MV-4-11 (cell line): ENCODE measurements around the gene CAV2.

Source experiments
- DNase-seq: peaks from one replicate; lab custom pipeline; 2025; lab: John Stamatoyannopoulos, UW

Gene CAV2

DNA sequence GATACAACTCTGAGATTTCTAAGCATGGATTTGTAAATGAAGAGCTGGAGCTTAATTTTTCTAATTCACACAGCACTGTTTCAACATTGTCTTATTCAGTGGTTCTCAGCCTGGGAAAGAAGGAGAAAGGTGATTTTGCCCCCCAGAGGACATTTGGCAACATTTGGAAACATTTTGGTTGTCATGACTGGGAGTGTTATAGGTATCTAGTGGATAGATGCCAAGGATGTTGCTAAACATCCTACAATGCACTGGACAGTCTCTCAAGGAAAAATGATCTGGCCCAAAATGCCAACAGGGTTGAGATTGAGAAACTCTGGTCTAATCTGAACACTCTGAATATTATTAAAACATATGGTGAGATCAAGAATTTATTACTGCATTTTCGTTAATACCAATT, 3.8 kb upstream of the CAV2 start:
- DNase-seq, result no peak

DNA sequence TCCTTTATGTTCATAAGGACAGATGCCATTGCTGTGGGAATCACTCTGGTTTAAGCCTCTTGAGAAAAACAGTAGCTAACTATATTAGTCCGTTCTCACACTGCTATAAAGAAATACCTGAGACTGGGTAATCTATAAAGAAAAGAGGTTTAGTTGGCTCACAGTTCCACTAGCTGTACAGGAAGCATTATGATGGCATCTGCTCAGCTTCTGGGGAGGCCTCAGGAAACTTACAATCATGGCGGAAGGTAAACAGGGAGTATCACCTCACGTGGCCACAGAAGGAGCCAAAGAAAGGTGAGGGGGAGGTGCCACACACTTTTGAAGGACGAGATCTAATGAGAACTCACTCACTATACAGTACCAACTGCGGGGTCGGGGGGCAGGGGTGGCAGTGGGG, 2.9 kb upstream of the CAV2 start:
- no peak for DNase-seq

DNA sequence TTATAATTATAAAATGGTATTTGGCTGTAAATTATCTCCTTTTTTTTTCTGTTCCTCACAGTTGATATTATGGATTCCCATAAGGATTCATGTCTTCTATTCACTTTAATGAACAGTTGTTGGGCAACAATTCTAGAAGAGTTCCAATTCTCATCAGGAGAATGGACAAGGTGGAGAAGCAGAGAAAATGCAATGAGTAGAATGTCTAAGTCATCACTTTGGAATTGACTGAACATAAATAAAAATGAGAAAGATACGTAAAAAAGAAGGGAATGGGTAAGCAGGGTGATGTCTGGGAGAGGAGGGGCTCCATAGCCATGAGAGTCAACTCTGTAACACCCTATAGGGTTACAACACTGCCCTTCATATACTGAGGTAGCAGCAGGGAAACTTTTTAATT, 1.8 kb upstream of the CAV2 start:
- no peak for DNase-seq

DNA sequence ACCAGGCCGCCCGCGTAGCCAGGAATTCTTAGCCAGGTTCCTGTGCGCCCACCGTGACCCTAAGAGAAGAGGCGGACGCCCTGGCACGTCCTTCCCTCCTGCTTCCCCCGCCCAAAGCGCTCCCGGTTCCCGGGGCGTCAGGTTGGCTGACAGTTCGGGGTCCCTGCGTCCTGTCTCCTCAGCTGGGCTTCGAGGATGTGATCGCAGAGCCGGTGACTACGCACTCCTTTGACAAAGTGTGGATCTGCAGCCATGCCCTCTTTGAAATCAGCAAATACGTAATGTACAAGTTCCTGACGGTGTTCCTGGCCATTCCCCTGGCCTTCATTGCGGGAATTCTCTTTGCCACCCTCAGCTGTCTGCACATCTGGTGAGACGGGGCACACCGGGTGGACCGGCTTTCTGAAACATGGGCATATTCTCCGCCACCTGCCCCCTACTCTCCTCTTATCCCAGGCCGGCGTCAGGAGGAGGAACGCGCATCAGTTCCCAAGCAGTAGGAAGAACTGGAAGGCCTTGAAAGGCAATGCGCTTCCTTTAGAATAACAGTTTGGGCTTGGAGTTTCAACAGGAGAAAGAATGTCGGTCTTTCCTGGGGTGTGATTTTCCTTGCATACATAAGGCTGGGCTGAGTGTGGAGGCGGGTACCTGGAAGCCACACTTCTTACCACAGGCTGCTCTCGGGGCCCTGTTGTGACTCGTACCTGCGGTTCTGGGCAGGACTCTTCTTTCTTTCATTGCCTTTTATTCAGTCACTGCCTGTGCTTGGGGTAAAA, 728 bp downstream of the CAV2 start:
- no peak for DNase-seq

DNA sequence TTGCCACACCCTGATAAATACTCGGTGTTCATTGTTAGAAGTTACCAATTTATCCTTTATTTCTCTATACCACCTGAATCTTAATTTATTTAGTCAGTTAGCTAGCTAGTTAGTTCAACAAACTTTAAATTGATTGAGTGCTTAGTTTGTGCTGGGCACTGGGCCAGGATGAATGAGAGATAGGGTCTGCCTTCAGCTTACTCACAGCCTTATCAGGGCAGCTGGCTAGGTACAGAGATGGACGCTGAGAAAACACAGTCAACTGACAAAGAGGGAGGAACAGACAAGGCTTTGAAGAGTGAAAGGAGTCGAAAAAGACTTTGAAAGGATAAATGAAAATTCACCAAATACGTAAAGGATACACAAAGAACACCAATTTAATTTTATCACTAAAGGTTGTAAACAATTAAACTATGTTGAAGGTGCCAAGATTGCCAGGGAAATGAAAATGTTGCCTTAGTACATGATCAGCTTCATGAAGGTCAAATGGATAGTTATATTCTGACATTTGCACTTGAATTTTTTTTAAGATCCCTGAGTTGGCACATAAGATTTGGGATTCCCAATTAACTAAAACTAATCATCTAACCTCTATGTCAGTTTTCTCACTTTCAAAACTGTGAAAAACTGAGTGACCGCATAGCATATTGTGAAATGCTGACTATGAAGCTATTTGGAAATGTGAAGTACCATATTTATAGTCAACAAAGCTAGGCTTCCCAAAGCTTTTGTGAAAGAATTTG, 2.1 kb downstream of the CAV2 start:
- DNase-seq, result peak; percentile 2

DNA sequence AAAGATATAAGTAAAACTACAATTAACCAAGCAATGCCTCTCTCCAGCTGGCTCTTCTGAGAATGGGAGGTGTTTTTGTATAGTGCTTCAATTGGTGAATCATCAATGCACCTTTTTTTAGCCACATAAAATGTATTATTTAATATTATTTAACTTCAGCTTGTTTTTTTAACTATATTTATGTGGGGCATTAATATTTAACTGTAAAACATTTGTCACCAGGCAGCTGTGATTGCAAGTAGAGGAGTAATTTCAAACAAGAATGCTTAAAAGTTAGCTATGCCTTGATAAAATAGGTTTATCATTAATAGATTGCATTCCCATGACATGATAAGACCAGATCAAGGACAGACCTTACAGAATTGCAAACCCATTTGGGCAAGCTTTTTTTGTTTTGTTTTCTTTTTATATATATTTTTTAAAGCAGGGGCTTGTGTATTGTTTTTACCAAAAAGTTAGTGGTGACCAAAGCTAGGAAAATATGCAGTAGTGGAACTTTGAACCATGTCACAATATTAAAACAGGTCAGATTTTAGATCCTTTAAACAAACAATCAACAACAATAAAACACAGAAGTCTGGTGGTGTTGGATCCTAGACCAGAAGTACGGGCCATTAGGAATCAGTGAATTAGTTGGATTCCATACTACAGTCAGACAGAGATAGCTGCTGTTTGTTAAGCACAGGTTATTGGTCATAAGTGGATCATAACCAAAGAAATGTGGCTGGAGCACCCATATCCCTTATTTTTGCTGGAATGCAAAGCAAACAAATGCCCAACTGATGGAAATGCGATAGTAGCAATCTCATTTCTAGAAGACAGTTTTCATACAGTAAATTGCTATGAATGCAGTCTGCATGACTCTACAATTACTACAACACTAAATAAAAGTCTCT, 2.9 kb downstream of the CAV2 start:
- DNase-seq, result no peak

DNA sequence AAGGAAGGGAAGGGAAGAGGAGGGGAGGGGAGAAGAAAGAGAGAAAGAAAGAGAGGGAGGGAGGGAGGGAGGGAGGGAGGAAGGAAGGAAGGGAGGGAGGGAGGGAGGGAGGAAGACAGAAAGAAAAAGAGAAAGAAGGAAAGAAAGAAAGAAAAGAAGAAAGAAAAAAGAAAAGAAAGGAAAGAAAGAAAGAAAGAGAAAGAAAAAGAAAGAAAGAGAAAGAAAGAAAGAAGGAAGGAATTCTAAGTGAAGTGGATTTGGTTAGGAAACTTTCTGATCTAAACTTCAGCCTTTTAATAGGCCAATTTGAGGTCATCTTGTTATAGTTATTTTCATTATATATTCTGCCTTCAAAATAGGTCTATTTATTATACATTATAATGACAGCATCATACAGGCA, 4.3 kb downstream of the CAV2 start:
- DNase-seq, result no peak

DNA sequence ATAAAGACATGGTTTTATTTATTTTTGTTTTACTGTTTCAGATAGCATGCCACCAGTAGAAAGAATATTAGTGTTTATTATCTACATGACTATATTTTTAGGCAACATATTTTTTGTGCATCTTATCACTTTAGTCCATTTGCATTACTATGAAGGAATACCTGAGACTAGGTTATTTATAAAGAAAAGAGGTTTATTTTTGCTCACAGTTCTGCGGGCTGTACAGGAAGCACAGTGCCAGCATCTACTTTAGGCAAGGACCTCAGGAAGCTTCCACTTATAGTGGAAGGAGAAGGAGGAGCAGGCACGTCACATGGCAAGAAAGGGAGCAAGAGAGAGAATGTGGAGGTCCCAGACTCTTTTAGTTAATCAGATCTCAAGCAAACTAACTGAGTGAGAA, 5.7 kb downstream of the CAV2 start:
- no peak for DNase-seq

DNA sequence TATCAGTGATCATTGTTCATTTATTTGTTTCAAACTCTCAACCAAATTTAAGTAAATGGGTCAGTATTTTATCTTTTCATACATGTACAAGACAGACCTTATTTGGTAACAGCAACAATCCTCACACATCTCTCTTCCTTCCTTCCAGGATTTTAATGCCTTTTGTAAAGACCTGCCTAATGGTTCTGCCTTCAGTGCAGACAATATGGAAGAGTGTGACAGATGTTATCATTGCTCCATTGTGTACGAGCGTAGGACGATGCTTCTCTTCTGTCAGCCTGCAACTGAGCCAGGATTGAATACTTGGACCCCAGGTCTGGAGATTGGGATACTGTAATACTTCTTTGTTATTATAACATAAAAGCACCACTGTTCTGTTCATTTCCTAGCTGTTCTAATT, 6.3 kb downstream of the CAV2 start:
- no peak for DNase-seq

DNA sequence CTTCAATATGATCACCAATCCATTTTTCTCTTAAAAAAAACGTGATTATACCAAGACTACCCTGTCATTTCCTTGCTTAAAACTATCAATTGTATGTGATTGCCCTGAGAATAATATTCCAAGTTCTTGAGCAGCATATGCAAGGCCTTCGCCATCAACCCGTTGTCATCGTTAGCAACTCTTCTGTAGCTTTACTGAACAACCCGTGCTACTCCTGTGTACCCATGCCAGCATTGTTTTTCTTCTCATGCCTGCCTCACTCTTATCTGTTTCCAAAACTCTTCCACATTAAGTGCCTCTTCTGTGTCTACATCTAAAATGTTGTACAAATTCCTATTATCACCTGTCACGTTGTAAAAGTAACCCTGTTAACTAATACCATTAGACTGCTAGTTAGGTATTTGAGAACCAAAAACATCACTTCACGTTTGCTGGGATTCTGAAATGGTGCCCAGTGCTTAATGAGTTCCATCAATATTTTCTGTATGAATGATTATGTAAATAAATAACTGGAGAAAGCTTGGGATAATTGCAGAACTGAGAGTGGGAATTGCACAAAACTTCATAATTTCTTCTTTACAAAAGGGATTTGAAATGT, 10.5 kb downstream of the CAV2 start:
- DNase-seq, result no peak

DNA sequence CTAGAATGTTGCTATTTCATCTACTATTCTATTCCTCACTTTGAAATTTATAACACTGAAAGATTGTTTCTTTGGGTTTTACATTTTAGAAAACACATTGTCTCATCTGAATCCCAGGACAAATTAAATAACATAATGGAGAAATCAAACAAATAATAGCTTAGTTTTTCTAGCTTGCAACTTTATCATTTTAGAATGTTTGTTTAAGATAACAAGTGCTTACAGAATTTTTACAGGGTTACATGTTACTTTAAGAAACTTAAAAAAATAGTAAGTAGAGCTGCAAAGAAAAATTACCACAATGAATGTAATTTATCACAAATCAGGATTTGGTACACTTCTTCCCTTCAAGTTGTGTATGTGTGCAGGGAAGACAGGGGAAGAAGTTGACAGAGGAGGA, 11.3 kb downstream of the CAV2 start:
- DNase-seq, result no peak

DNA sequence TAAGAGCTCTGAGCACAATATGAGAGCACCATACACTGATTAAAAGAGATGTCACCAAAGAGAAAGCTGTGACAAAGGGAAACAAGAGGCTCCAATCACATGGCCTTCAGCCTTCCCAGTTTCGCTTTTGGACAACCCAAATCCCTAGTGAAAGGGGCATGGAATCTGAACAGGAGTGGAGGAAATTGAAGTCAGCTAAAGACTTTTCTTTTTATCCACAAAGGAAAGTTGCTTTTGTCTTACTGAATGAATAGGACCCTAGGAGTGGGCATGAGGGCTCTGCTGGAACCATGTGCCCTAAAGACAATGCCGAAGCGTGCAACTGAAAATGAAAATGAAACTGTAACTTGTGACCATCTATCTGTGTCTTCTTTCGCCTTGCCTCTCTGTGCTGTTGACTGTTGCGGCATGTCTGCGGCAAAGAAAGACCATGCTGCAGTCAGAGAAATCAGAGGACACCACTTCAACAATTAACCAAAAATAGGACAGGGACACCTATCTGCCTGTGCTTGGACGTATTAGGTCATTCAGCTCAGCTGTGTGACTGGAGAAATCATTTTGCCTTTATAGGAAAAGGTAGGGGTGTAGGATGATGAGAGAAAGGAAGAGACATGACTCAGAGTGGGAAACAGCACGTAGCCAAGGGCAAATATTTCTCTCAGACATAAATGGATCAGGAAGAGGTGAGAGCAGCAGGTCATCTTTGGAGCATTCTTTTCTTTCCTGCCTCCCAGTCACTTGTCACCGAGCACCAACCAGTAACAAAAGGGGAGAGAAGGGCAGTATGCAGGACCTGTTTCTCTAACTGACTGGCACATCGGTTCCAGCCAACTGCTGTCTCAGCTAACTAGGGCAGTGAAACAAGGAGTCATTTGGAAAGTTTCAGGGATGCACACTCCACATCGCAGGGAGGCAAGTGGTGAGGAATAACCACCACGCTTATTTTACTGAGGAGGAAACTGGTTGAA, 12.3 kb downstream of the CAV2 start:
- peak; percentile 13 for DNase-seq

DNA sequence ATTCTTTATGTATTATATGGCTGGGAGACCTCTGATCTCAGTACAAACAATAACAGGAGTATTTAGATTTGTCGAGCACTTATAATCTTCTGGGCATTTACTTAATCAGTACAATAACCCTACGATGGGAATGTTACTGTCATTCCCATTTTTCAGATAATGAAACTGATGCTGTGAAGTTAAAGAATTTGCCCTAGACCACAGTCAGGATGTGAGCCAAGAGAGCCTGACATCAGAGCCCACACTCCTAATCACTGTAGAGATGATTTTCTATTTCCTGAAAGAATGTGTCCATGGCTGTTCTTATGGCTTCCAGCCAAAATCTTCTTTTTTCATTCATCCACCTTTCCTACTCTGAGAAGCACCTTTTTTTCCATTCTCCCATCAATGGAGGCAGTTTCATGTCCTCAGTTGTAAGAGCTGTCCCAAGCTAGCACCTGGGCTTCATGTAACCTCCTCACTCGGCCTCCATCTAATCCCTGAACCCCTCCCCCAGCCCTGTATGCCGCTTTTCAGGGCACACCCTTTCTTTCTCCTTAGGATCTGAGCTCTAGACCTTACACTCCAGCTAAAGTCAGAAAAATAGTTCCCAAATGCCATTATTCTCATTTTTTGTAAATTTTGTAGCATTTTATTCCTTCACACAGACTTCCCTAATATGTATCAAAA, 13.1 kb downstream of the CAV2 start:
- no peak for DNase-seq

DNA sequence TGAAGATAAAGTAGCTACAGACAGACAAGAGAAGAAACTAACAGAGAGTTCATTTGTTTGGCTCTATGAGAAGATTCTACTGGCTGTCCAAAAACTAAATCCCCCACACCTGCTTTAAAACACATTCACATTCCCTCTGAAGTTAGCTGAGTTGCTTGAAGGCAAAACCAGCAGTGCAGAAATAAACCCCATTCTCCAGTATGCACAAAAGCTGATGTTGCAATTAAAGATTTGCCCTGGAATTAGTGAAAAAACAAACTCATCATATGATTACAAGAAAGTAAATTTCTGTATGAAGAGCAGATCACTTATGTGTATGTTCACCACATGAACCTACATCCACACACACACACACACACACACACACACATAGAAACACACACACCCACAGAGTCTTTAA, 16.0 kb downstream of the CAV2 start:
- no peak for DNase-seq

DNA sequence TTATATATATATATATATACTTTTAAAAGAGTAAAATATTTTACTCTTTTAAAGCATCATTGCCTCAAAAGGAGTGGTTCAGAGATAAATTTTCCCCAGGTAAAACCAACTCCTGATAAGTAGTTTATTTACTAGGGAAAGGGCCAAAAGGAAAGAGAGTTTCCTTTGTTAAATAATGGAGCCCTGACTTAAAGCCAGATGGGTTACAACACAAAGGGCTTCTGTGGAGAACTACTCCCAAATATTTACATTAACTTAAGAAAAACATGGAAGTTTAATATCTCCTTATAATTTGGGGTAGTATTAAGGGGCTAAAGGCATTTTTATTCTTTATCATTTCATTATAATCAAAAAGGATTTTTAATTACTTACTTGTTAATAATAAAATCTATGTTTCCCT, 16.8 kb downstream of the CAV2 start:
- DNase-seq, result no peak

DNA sequence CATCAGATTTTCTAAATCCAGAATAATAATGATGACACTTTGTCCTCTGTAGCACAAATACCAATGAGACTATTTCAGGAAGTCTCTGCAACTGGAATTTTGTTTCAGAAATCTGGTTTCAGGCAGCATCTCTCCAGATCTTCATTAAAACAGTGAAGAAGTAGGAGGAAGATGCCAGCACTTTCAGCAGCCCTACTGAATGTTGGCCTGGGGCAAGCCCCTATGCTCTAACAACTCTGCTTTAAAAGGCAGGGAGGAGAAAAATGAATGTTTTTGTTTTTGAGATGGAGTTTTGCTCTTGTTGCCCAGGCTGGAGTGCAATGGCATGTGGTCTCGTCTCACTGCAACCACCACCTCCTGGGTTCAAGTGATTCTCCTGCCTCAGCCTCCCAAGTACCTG, 18.1 kb downstream of the CAV2 start:
- no peak for DNase-seq

DNA sequence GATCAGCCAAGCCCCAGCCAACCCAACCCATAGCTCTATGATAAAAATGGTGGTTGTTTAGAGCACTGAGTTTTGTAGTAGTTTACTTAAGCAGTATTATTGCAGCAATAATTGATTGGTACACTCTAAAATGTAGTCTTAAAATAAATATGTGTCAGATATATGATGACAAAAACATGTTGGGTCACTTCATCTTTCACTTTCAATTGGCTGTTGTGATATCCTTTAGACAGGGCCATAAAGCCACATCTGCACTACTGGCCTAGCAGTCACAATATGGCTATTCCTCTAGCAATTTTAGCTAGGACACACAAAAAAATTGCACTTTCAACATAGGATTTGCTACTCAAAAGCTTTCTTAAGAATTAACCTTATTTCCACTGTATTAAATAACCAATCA, 19.4 kb downstream of the CAV2 start:
- no peak for DNase-seq

DNA sequence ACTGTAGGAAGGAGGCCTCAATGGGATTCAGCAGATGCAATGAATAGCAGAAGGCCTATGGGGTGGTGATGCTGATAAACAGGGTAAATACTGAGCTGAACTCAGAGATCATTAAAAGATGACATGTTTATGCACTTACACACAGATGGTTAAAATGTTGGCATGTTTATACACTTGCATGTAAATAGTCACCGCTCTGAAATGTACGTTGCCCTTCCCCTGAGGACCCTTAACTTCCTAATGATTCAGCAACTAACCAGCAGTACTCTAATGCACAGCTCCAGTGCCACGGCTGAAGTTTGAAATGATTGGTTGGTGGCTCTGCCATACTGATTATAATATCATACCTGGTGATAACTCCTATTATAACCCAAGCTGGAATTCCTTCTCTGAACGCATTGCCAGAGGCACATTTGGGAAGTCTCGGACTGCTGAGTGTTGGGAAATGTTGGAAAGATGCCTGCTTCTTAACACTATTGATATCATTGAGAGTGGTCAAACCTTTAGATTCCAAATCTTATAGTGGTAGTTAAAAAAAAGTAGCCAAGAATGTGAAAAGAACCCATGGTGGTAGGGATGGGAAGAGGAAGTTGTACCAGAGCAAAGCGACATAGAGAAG, 21.6 kb downstream of the CAV2 start:
- DNase-seq, result no peak

DNA sequence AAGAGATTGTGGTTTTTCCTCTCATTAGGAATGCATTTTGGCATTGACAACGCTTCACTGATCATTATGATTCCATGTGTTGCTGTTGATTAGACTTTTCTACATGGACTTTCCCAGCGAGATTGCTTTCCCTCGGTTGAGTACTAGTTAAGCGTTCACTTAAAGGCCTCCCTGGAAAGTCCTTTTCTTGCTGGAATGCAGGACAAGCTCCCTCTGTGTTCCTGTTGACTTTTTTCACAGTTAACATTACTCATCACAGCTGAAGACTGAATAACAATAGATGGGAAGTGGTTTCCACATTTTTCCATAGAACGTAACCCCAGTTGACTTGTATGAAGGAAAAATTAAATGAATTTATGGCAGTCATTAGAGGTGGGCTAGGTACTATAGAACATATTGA, 22.7 kb downstream of the CAV2 start:
- no peak for DNase-seq

DNA sequence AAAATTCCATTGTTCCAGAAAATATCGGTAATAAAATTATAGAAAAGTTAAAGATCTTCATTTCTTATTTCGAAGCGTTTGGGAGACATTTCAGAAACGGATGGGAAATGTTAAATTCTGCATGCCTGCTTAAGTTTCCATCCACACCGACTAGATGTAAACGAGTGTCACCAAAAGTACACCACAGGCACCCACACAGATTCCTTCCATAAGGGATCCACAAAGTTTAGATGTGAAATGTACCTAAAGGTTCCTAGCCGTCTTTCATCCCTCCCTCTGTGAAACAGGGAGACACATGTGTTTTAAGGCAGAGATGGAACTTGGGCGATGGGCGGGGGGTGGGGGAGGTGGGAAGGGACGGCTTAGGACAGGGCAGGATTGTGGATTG, 24.7 kb downstream of the CAV2 start:
- DNase-seq, result no peak
